HEK293T (cell line): ENCODE results near the gene DDX56.

ENCODE experiments used
- ARNT ChIP-seq: fragments of 450-650 bp; IDR thresholded peaks from 2 replicates; pipeline ENCODE4 v1.6.1; 2017; ENCODE audit warnings: mild to moderate bottlenecking
- BHLHE40 ChIP-seq: fragments of 450-650 bp; IDR thresholded peaks from 2 replicates; pipeline ENCODE4 v1.6.1; 2016; ENCODE audit warnings: mild to moderate bottlenecking, moderate library complexity, borderline replicate concordance
- ELF4 ChIP-seq: fragments of 450-650 bp; IDR thresholded peaks from 2 replicates; pipeline ENCODE4 v1.6.1; 2017; ENCODE audit warnings: antibody characterized with exemption
- FOXK2 ChIP-seq: fragments of 450-650 bp; IDR thresholded peaks from 2 replicates; pipeline ENCODE4 v1.6.1; 2016; ENCODE audit warnings: mild to moderate bottlenecking
- HDGF ChIP-seq: fragments of 450-650 bp; IDR thresholded peaks from 2 replicates; pipeline ENCODE4 v1.6.1; 2017; ENCODE audit warnings: antibody characterized with exemption, borderline replicate concordance
- LEF1 ChIP-seq: fragments of 450-650 bp; IDR thresholded peaks from 2 replicates; pipeline ENCODE4 v1.6.1; 2017; ENCODE audit warnings: mild to moderate bottlenecking, borderline replicate concordance
- NFRKB ChIP-seq: fragments of 450-650 bp; IDR thresholded peaks from 2 replicates; pipeline ENCODE4 v1.6.1; 2016; ENCODE audit warnings: mild to moderate bottlenecking, moderate library complexity
- SP1 ChIP-seq: fragments of 450-650 bp; IDR thresholded peaks from 2 replicates; pipeline ENCODE4 v1.6.1; 2017
- SUZ12 ChIP-seq: fragments of 450-650 bp; IDR thresholded peaks from 2 replicates; pipeline ENCODE4 v1.6.1; 2016; ENCODE audit warnings: mild to moderate bottlenecking
- TARDBP ChIP-seq: fragments of 450-650 bp; IDR thresholded peaks from 2 replicates; pipeline ENCODE4 v1.6.1; 2016
- ZNF384 ChIP-seq: fragments of 450-650 bp; IDR thresholded peaks from 2 replicates; pipeline ENCODE4 v1.6.1; 2016

DNA sequence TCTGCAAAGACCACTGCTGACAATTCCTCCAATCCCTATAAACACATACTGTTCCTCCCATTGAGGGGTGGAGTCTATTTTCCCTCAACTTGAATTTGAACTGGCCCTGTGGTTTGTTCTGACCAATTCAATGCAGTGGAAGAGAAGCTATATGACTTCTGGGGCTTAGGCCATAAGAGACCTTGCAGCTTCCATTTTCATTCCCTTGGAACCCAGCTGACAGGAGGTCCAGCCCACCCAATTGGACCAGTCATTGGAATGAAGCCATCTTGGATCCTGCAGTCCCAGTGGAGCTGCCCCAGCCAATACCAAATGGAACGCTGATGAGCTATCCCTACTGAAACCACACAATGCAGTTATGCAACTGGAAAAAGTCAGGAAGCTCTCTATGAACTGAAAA, 17.2 kb upstream of the DDX56 start:
- TF ChIP-seq FOXK2 (no peak), LEF1 (no peak), ELF4 (no peak), NFRKB (no peak), SUZ12 (no peak), HDGF (no peak), ZNF384 (no peak), BHLHE40 (no peak), TARDBP (no peak), SP1 (no peak), ARNT (no peak)
